OCI-LY3 (cell line): ENCODE data around the gene TMEM178A.

Experiments used
- CTCF ChIP-seq: fragments of 200-600, 300-600 bp; sonication (generic); IDR thresholded peaks from 2 replicates; pipeline ENCODE4 v1.5.1; 2014; ENCODE audit warnings: antibody characterized with exemption, low read length, low read depth
- EZH2phosphoT487 ChIP-seq: fragments of 200-600 bp; shearing (Covaris generic); IDR thresholded peaks from 2 replicates; pipeline ENCODE4 v1.6.1; 2018; ENCODE audit warnings: antibody characterized with exemption, mixed run types, low read depth

GRCh38 chr2:39731546-39731945 lies 65.8 kb downstream of the TMEM178A start:
- TF ChIP-seq CTCF: no peak
- no peak for TF ChIP-seq EZH2phosphoT487
